Keratinocyte (primary cell): Measurements from ENCODE around the gene LSP1.

Experiments used
- EZH2 ChIP-seq: IDR thresholded peaks from one replicate; pipeline ENCODE4 v1.6.1; 2012; ENCODE audit warnings: inconsistent platforms, mild to moderate bottlenecking, low read length, moderate library complexity
- TF ChIP-seq, protein P1 (sequence below), 3 experiments: IDR thresholded peaks in 1 of 3; conservative IDR thresholded peaks in 1 of 3; optimal IDR thresholded peaks in 1 of 3; 2 replicates in 2 of 3; 3 replicates in 1 of 3; pipeline versions ENCODE3 to v1.5.1; 2011; ENCODE audit warnings: low read length in 3 of 3, mild to moderate bottlenecking in 3 of 3, moderate library complexity in 2 of 3, control low read depth in 1 of 3, inconsistent platforms in 1 of 3; ENCODE audit not compliant: insufficient read depth in 2 of 3; ENCODE audit errors: extremely low read depth in 1 of 3

DNA sequence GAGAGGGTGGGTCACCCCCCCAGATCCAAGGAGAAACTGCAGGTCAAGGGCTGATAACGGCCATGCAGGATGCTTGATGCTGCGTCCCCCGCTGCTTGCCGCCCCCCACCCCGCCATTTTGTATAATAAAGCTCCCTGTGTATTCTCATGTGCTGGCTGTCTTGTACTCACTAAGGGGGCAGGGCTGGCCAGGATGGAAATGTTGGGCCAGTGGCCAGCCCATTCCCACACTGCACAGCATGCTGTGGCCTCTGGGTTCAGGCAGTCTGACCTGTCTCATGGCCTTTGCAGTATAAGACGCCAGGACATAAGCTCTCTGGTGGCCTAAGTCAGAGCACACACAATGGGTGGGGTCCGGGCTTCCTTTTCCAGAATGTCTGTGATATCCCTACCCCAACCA, 39.2 kb downstream of the LSP1 start:
- TF ChIP-seq, protein P1, sequence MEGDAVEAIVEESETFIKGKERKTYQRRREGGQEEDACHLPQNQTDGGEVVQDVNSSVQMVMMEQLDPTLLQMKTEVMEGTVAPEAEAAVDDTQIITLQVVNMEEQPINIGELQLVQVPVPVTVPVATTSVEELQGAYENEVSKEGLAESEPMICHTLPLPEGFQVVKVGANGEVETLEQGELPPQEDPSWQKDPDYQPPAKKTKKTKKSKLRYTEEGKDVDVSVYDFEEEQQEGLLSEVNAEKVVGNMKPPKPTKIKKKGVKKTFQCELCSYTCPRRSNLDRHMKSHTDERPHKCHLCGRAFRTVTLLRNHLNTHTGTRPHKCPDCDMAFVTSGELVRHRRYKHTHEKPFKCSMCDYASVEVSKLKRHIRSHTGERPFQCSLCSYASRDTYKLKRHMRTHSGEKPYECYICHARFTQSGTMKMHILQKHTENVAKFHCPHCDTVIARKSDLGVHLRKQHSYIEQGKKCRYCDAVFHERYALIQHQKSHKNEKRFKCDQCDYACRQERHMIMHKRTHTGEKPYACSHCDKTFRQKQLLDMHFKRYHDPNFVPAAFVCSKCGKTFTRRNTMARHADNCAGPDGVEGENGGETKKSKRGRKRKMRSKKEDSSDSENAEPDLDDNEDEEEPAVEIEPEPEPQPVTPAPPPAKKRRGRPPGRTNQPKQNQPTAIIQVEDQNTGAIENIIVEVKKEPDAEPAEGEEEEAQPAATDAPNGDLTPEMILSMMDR (optimal IDR thresholded peaks at IDR 0.05 in 1 of 3, IDR thresholded peaks at IDR 0.05 in 1 of 3, conservative IDR thresholded peaks at IDR 0.05 in 1 of 3; ENCODE audit: extremely low read depth in 1 of 3, insufficient read depth in 2 of 3, low read length in 3 of 3) = no peak
- TF ChIP-seq EZH2 = no peak
